H1 (cell line): ENCODE results near the gene FAM222B. TPM values are rescaled to one million over a fixed set of nuclear protein-coding genes. Genes with fewer than 3 reads are reported as not detected.

Experiments
- CHD7 ChIP-seq: fragments of 300-600 bp; sonication (generic); IDR thresholded peaks from 2 replicates; pipeline ENCODE4 v1.7.1; 2012; ENCODE audit warnings: low read length, moderate library complexity, mild to moderate bottlenecking, inconsistent platforms; ENCODE audit not compliant: insufficient replicate concordance
- E2F6 ChIP-seq: IDR thresholded peaks from 2 replicates; pipeline ENCODE4 v1.6.1; 2012; ENCODE audit warnings: inconsistent platforms
- EZH2 ChIP-seq: fragments of 200-600 bp; sonication (generic); IDR thresholded peaks from 2 replicates; pipeline ENCODE4 v1.7.1; 2012; ENCODE audit warnings: low read depth, mild to moderate bottlenecking, moderate library complexity, low read length, inconsistent platforms; ENCODE audit not compliant: severe bottlenecking
- JUND ChIP-seq: IDR thresholded peaks from 2 replicates; pipeline ENCODE4 v1.6.1; 2011; ENCODE audit warnings: mild to moderate bottlenecking, improper control_type of control experiment, low read length
- POLR2AphosphoS5 ChIP-seq: IDR thresholded peaks from 2 replicates; pipeline ENCODE4 v1.6.1; 2011; ENCODE audit warnings: low read depth, low read length
- RNF2 ChIP-seq: fragments of 200-900, 300-1000 bp; sonication (generic); IDR thresholded peaks from 2 replicates; pipeline ENCODE4 v1.7.1; 2016; ENCODE audit warnings: borderline replicate concordance, low read depth, mild to moderate bottlenecking, antibody characterized with exemption, low read length; ENCODE audit not compliant: poor library complexity, severe bottlenecking; ENCODE audit errors: missing control alignments
- SIX5 ChIP-seq: IDR thresholded peaks from 2 replicates; pipeline ENCODE4 v1.6.1; 2011; ENCODE audit warnings: mild to moderate bottlenecking, low read depth, low read length
- SP1 ChIP-seq: IDR thresholded peaks from 2 replicates; pipeline ENCODE4 v1.6.1; 2011; ENCODE audit warnings: low read depth, low read length
- SUZ12 ChIP-seq: fragments of 200-600 bp; sonication (generic); IDR thresholded peaks from 2 replicates; pipeline ENCODE4 v1.6.1; 2012; ENCODE audit warnings: mild to moderate bottlenecking, inconsistent platforms, low read length, moderate library complexity, mixed read lengths
- TAF1 ChIP-seq: IDR thresholded peaks from 2 replicates; pipeline ENCODE4 v1.6.1; 2011; ENCODE audit warnings: mild to moderate bottlenecking, low read depth, low read length
- ZNF274 ChIP-seq: IDR thresholded peaks from 2 replicates; pipeline ENCODE4 v1.7.0; 2012; ENCODE audit warnings: low read length, borderline replicate concordance; ENCODE audit errors: extremely low read depth
- polyA plus RNA-seq, 7 experiments: library from polyadenylated mRNA; depleted of rRNA in 3 of 7; stranded (reverse) in 5 of 7; unstranded in 2 of 7; fragments of >200 nt in 5 of 7; fragments of 200-250 nt in 2 of 7; gene quantifications; 1 replicate in 5 of 7; 2 replicates in 1 of 7; 4 replicates in 1 of 7; pipeline versions ENCODE4 v1.2.1 to v1.2.3, GENCODE V29; 2011 to 2013; ENCODE audit warnings: missing spikeins in 2 of 7, mixed read lengths in 2 of 7
- total RNA-seq: library from RNA; stranded (reverse); fragmentation: NEBNext Ultra II Directional; extraction: Animal tissue kit (Norgen Biotek cat#: 25700); gene quantifications from 2 replicates; pipeline ENCODE4 v1.2.1, GENCODE V29; 2021

Gene FAM222B
- total and polyA plus RNA-seq, 2 of the 8 experiments (the other 6 are each of a cell fraction or from before 2014, with no cell fraction given) = 42.1 to 81.7 TPM

- TF ChIP-seq CHD7 (no peak), EZH2 (no peak), POLR2AphosphoS5 (peak; percentile 93; the same call in 1 of the 2 replicates), SUZ12 (no peak), SIX5 (no peak), TAF1 (no peak), RNF2 (no peak), SP1 (no peak), ZNF274 (no peak), JUND (no peak), E2F6 (no peak)
Measured at GRCh38 chr17:28725166-28725659, 117.4 kb downstream of the FAM222B start (continued).
